Measurements from ENCODE around the gene TCERG1L.

Gene TCERG1L

GRCh38 chr10:131203456-131204357, 107.8 kb downstream of the TCERG1L start:
- H3K36me3 ChIP-seq (ENCODE audit: insufficient read depth): no peaks in the 10 kb centered on the region
- H3K9ac ChIP-seq: no peak overlapping the region

DNA sequence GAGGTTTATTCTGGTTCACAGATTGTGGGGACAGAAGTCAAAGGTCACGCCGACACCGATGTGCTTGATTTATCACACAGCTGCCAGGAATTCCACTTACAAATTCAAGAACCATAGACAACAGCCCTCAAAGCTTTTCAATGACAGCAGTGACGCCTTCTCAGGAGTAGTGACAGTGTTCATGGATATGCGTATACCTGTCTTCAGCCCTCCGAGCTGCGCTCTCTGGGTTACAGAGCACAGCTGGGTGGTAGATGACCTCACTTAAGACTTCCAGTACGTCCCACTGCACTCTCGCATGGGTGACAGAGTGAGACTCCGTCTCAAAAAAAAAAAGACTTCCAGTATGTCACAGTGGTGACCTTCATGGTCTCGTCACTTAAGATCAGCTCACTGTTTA, 108.5 kb downstream of the TCERG1L start:
- TF ChIP-seq CTCF (conservative IDR thresholded peaks at IDR 0.05; ENCODE audit: low read depth, low read length): no peak
- Histone ChIP-seq H4K20me1 (ENCODE audit: insufficient read depth) (no peaks in the 10 kb centered on the region), H3K36me3 (ENCODE audit: insufficient read depth) (no peaks in the 10 kb centered on the region), H3K27ac (no peak overlapping the region), H3K27me3 (ENCODE audit: insufficient read depth, low read depth) (no peaks in the 10 kb centered on the region), H2AFZ (ENCODE audit: low read depth) (no peak overlapping the region), H3K4me3 (IDR thresholded peaks at IDR 0.05; ENCODE audit: insufficient read depth, low read depth, low read length) (no peak overlapping the region), H3K9ac (no peak overlapping the region), H3K4me1 (ENCODE audit: low read depth, poor library complexity, severe bottlenecking) (no peaks in the 10 kb centered on the region), H3K79me2 (ENCODE audit: insufficient read depth, low read depth) (no peaks in the 10 kb centered on the region), H3K4me2 (no peak overlapping the region)

More at GRCh38 chr10:131203456-131204357, 107.8 kb downstream of the TCERG1L start:
- H3K4me2 ChIP-seq: no peak overlapping the region
- no peaks in the 10 kb centered on the region for H3K27me3 ChIP-seq (ENCODE audit: insufficient read depth, low read depth)
- no peaks in the 10 kb centered on the region for H3K4me1 ChIP-seq (ENCODE audit: low read depth, poor library complexity, severe bottlenecking)
- no peak overlapping the region for H3K27ac ChIP-seq
- H2AFZ ChIP-seq (ENCODE audit: low read depth): no peak overlapping the region
- H3K79me2 ChIP-seq (ENCODE audit: insufficient read depth, low read depth): no peaks in the 10 kb centered on the region
- no peak for TF ChIP-seq CTCF (conservative IDR thresholded peaks at IDR 0.05; ENCODE audit: low read depth, low read length)
- no peaks in the 10 kb centered on the region for H4K20me1 ChIP-seq (ENCODE audit: insufficient read depth)
- H3K4me3 ChIP-seq (IDR thresholded peaks at IDR 0.05; ENCODE audit: insufficient read depth, low read depth, low read length): no peak overlapping the region

- Histone ChIP-seq H3K4me2 (no peak overlapping the region), H3K4me1 (ENCODE audit: low read depth, poor library complexity, severe bottlenecking) (no peaks in the 10 kb centered on the region), H4K20me1 (ENCODE audit: insufficient read depth) (no peaks in the 10 kb centered on the region), H3K79me2 (ENCODE audit: insufficient read depth, low read depth) (no peaks in the 10 kb centered on the region), H2AFZ (ENCODE audit: low read depth) (no peak overlapping the region), H3K27me3 (ENCODE audit: insufficient read depth, low read depth) (no peaks in the 10 kb centered on the region), H3K36me3 (ENCODE audit: insufficient read depth) (no peaks in the 10 kb centered on the region), H3K9ac (no peak overlapping the region), H3K4me3 (IDR thresholded peaks at IDR 0.05; ENCODE audit: insufficient read depth, low read depth, low read length) (no peak overlapping the region), H3K27ac (no peak overlapping the region)
- no peak for TF ChIP-seq CTCF (conservative IDR thresholded peaks at IDR 0.05; ENCODE audit: low read depth, low read length)
Observed at GRCh38 chr10:131201741-131202515, 109.6 kb downstream of the TCERG1L start.

DNA sequence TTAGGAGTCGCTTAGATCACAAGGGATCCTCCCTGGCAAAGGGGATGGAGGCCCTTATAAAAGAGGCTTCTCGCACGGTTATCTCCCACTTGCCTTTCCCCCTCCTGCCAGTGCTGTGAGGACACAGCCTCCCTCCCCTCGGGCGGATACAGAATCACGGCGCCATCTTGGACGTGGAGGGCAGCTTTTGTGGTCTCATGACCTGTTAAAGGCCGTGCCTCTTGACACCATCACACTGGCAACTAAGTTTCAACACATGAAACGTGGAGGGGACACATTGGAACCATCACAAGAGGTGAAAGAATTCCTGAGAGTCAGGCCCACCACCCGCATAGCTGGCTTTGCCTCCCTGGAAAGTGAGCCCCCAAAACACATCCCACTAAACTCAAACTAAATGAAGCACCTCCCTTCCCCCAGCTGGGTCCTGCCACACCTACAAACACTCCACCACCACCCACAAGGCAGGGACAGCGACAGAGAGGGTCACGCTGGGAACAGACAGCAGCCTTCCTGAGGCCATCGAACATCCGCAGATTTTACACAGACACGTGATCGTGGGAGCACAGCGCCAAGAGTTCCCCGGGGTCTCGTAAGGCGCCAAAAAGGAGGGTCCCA, 110.6 kb downstream of the TCERG1L start:
- no peak overlapping the region for H3K4me2 ChIP-seq
- H3K27ac ChIP-seq: no peak overlapping the region
- no peak for TF ChIP-seq CTCF (conservative IDR thresholded peaks at IDR 0.05; ENCODE audit: low read depth, low read length)
- H3K4me1 ChIP-seq (ENCODE audit: low read depth, poor library complexity, severe bottlenecking): no peaks in the 10 kb centered on the region
- H3K4me3 ChIP-seq (IDR thresholded peaks at IDR 0.05; ENCODE audit: insufficient read depth, low read depth, low read length): no peak overlapping the region
- H3K27me3 ChIP-seq (ENCODE audit: insufficient read depth, low read depth): no peaks in the 10 kb centered on the region
- no peak overlapping the region for H2AFZ ChIP-seq (ENCODE audit: low read depth)
- no peaks in the 10 kb centered on the region for H3K79me2 ChIP-seq (ENCODE audit: insufficient read depth, low read depth)
- H3K36me3 ChIP-seq (ENCODE audit: insufficient read depth): no peaks in the 10 kb centered on the region
- H3K9ac ChIP-seq: no peak overlapping the region
- H4K20me1 ChIP-seq (ENCODE audit: insufficient read depth): no peaks in the 10 kb centered on the region

Measured in KMS-11 (cell line).